B cell (primary cell): ENCODE data around the gene ETFDH.

Source experiments
- CTCF ChIP-seq: fragments of 200-600 bp; IDR thresholded peaks from one replicate; pipeline ENCODE4 v1.8.0; 2022; ENCODE audit warnings: antibody characterized with exemption, mild to moderate bottlenecking
- EZH2 ChIP-seq: IDR thresholded peaks from 2 replicates; pipeline ENCODE4 v1.6.1; 2012; ENCODE audit warnings: borderline replicate concordance, low read depth, mild to moderate bottlenecking, moderate library complexity, low read length; ENCODE audit not compliant: insufficient read depth, poor library complexity, severe bottlenecking

DNA sequence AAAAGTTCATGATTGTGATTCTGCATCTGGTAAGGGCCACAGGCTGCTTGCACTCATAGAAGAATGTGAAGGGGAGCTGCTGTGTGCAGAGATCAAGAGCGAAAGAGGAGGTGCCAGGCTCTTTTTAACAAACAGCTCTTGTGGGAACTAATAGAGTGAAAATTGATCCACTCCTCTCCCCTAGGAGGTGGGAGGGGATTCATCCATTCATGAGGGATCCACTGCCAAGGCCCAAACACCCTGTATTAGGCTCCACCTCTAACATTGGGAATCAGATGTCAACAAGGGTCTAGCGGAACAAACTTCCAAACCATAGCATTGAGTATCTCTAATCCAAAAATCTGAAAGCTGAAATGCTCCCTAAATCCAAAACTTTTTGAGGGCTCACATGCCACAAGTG is 67.5 kb downstream of the ETFDH start:
- TF ChIP-seq CTCF = no peak
- TF ChIP-seq EZH2 = no peak
